Measurements from ENCODE around the gene CMSS1.

Gene CMSS1

DNA sequence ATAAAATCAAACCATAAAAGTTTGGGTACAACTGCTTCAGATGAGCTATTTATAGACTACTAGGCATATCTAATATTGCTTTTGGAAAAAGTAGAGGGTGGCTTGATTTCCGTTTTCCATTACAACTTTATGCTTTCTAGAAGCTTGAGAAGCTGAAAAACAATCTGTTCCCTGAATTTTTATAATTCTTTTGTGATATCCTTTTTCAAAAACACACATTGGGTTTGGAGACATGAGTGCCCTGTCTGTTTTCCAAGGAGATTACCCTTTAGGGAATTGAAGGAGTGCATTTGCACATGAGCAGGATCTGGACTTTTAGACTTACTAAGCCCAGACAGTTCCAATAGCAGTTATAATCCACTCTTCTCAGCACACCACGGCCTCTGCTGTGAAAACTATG lies 346.1 kb downstream of the CMSS1 start:
- TF ChIP-seq, protein P1, sequence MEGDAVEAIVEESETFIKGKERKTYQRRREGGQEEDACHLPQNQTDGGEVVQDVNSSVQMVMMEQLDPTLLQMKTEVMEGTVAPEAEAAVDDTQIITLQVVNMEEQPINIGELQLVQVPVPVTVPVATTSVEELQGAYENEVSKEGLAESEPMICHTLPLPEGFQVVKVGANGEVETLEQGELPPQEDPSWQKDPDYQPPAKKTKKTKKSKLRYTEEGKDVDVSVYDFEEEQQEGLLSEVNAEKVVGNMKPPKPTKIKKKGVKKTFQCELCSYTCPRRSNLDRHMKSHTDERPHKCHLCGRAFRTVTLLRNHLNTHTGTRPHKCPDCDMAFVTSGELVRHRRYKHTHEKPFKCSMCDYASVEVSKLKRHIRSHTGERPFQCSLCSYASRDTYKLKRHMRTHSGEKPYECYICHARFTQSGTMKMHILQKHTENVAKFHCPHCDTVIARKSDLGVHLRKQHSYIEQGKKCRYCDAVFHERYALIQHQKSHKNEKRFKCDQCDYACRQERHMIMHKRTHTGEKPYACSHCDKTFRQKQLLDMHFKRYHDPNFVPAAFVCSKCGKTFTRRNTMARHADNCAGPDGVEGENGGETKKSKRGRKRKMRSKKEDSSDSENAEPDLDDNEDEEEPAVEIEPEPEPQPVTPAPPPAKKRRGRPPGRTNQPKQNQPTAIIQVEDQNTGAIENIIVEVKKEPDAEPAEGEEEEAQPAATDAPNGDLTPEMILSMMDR (conservative IDR thresholded peaks at IDR 0.05; ENCODE audit: control insufficient read depth, insufficient read depth, low read depth, low read length), result no peak
- no peak for DNase-seq (ENCODE audit: low read depth)
- H3K4me3 ChIP-seq (ENCODE audit: control insufficient read depth, low read depth, low read length), result no peak overlapping the region

DNA sequence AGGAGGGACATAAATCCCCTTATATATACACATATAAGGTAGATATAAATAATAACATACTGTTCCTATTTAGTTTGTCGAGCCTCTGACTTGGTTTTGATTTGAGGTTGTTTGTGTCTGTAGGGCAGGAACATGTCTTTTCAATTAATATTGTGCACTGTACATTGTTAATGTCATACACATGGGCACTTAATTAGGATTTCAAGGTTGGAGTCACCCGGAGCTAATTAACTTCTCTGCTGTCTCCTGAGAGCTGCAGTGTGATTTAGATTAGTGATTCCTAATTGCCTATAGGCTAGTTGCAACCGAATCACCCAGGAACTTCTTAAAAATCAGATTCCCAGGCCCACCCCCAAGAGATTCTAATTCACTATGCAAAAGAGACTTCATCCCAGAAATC lies 347.1 kb downstream of the CMSS1 start:
- no peak for DNase-seq (ENCODE audit: low read depth)
- TF ChIP-seq, protein P1 (conservative IDR thresholded peaks at IDR 0.05; ENCODE audit: control insufficient read depth, insufficient read depth, low read depth, low read length), result no peak
- H3K4me3 ChIP-seq (ENCODE audit: control insufficient read depth, low read depth, low read length), result no peak overlapping the region

DNA sequence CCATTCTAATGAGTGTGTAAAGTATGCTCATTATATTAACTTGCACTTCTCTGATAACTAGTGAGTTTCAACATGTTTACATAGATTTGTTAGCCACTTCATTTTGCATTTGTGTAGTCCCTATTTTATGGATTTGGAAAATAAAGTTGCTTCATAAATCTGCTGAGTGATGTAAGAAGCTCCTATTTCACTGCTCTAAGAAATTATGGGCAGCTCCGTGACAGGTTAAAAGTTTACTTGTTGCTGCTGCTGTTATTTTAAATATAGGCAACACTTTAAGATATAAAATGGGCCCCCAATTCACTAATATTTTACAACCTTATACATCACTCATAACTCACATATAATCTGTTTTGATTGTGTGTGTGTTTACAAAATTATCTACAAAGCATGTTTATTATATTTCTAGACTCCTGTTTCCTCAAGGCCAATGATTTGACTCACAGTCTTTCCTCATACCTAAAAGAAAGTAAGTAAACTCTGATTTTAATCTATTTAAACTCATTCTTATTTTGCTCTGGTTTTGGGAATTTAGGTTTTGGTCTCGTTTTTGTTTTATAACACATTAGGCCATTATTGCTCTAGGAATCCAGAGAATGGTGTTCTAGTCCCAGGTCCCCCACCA lies 348.4 kb downstream of the CMSS1 start:
- no peak overlapping the region for H3K4me3 ChIP-seq (ENCODE audit: control insufficient read depth, low read depth, low read length)
- TF ChIP-seq, protein P1 (conservative IDR thresholded peaks at IDR 0.05; ENCODE audit: control insufficient read depth, insufficient read depth, low read depth, low read length), result no peak
- no peak for DNase-seq (ENCODE audit: low read depth)

DNA sequence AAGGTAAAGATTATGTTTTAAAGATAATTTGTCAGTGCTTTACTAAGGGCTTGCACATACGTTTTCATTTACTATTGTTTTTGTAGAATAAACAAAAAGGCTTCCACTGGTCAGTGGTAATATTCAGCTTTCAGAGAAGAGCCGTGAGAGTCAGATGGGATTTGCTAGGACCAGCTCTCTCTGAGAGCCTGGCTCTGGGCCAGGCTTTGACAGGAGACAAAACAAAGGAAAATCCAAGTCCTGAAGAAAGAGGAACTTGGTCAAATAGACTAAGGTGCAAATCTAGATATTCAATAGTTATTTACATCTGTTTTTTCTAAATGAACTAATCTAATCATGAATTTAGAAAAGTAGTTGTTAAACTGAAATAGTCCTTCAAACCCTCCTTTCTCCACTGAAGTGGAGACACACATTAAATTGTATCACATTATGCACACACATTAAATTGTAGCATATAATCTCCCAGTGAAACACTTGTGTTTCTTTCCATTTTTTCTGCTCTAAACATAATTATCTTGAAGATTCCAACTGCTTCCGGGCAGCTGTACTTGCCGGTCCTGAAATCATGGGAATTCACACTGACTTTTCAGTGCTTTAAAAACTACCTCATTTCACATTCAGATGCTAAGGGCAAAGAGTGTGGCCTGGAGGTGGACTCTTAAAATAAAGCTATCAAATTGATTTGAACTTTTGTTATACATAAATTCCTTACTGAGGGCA lies 351.7 kb downstream of the CMSS1 start:
- TF ChIP-seq, protein P1 (conservative IDR thresholded peaks at IDR 0.05; ENCODE audit: control insufficient read depth, insufficient read depth, low read depth, low read length), result no peak
- H3K4me3 ChIP-seq (ENCODE audit: control insufficient read depth, low read depth, low read length), result no peak overlapping the region
- no peak for DNase-seq (ENCODE audit: low read depth)

DNA sequence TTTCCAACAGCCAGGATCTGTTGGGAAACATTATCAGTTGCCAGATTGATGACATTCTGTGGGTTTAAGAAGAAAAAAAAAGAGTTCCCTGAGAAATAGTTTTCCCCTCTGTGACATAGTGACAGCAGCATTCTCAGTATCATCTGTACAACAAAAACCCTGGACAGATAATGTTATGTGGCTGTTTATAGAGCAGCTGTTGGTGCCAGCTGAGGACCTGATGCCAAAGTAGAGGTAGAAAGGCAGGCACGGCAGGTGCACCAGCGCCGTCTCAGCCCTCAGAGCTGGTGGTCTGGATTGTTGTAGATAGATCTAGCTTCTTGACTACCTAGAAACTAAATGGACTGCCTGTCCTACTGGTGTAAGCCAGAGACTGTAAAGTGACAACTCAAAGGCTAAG lies 352.8 kb downstream of the CMSS1 start:
- no peak overlapping the region for H3K4me3 ChIP-seq (ENCODE audit: control insufficient read depth, low read depth, low read length)
- DNase-seq (ENCODE audit: low read depth), result no peak
- TF ChIP-seq, protein P1 (conservative IDR thresholded peaks at IDR 0.05; ENCODE audit: control insufficient read depth, insufficient read depth, low read depth, low read length), result no peak

DNA sequence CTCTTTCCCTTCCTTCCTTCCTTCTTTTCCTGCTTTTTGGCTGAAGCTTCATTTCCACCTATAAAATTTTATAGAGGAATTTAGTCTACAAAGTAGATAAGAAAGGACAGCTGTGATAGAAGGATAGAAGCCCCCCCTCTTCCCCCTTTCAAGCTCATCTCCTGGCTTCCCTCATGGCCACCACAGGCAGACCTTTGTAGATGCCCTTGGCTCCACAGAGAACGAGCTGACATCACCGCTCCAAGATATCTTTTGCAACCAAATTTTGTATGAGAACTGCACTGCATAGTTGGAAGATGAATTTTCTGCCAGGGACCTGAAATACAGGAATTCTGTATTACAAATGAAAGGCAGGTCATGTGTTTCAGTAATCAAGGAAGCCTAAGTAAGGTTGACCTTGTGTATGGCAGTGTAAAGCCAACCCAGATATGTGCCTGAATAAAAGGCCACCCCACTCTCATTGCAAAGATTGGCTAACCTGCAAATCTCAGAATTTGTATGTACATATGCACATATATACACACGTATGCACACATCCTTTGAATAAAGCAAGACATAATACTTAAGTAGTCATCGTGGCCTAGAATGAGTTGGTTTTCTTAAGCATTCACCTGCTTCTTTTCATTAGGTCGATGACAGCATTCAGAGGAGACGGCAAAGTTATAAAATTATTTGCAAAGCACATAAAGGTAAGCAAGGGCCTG lies 353.7 kb downstream of the CMSS1 start:
- H3K4me3 ChIP-seq (ENCODE audit: control insufficient read depth, low read depth, low read length), result no peak overlapping the region
- no peak for DNase-seq (ENCODE audit: low read depth)
- TF ChIP-seq, protein P1 (conservative IDR thresholded peaks at IDR 0.05; ENCODE audit: control insufficient read depth, insufficient read depth, low read depth, low read length), result no peak
